HCT116 (cell line): ENCODE data around the gene TYRP1. TPM values are rescaled to one million over a fixed set of nuclear protein-coding genes. Genes with fewer than 3 reads are reported as not detected.

Source experiments
- ATAC-seq: fragments of 200-7000 bp; cut with Tn5 transposase; 2 replicates; pipeline ENCODE4 v1.9.1; 2020; ENCODE audit warnings: mild to moderate bottlenecking, moderate library complexity
- BruUV-seq: library from RNA; stranded (reverse); fragments of 400-500 nt; replicated peaks from 2 replicates; lab custom pipeline; 2021; lab: Mats Ljungman, UMichigan
- CTCF ChIA-PET: fragments of 300-600 bp; sonication (Branson Sonifier 250); formaldehyde crosslinking; loops from one replicate; lab custom pipeline; 2021; ENCODE audit warnings: antibody characterized with exemption; lab: Charles Lee
- POLR2A ChIA-PET: fragments of 300-600, 350-600 bp; sonication (Branson Sonifier 250); formaldehyde crosslinking; loops from one replicate; lab custom pipeline; 2021; ENCODE audit warnings: antibody characterized with exemption; lab: Charles Lee
- RAD21 ChIA-PET, 2 experiments: fragments of 300-600 bp; sonication (Branson Sonifier 250); formaldehyde crosslinking; loops; one replicate each; lab custom pipeline; 2023; ENCODE audit warnings: low total read pairs in 2 of 2; ENCODE audit not compliant: uncharacterized antibody in 2 of 2, unreplicated experiment in 2 of 2, low non-redundant PET in 1 of 2; lab: Charles Lee
- DNase-seq: peaks from one replicate; pipeline ENCODE4 v3.0.0-alpha.2; 2010; ENCODE audit warnings: low read depth, low spot score
- H2AFZ ChIP-seq: fragments of 200-600 bp; shearing (Covaris generic), sonication (generic); 2 replicates; pipeline ENCODE4 v1.6.1; 2017; ENCODE audit warnings: low read depth, mixed run types, mixed read lengths, antibody characterized with exemption, low read length; ENCODE audit not compliant: poor library complexity, severe bottlenecking
- H3K27ac ChIP-seq: 2 replicates; pipeline ENCODE4 v1.5.1; 2012; ENCODE audit warnings: low read depth, low read length
- H3K27me3 ChIP-seq: fragments of 200-600 bp; sonication (generic); 2 replicates; pipeline ENCODE4 v1.6.1; 2016; ENCODE audit warnings: mixed run types, low read length, mixed read lengths; ENCODE audit not compliant: insufficient read depth
- H3K36me3 ChIP-seq, 2 experiments: fragments of 200-500 bp in 1 of 2; fragments of 200-600 bp in 1 of 2; sonication (Bioruptor generic) in 1 of 2; sonication (generic) in 1 of 2; 2 replicates each; pipeline versions ENCODE4 v1.5.1 to v1.6.1; 2014 to 2016; ENCODE audit warnings: low read length in 2 of 2, inconsistent platforms in 1 of 2, mixed read lengths in 1 of 2, mixed run types in 1 of 2; ENCODE audit not compliant: insufficient read depth in 2 of 2, control insufficient read depth in 1 of 2
- H3K4me1 ChIP-seq, 2 experiments: fragments of 200-600 bp in 1 of 2; sonication (generic) in 1 of 2; 2 replicates each; pipeline versions ENCODE4 v1.5.1 to v1.6.1; 2012 to 2017; ENCODE audit warnings: low read length in 2 of 2, inconsistent platforms in 1 of 2, mild to moderate bottlenecking in 1 of 2, mixed read lengths in 1 of 2, mixed run types in 1 of 2, moderate library complexity in 1 of 2; ENCODE audit not compliant: insufficient read depth in 2 of 2, control insufficient read depth in 1 of 2
- H3K4me2 ChIP-seq: fragments of 200-600 bp; sonication (generic); 2 replicates; pipeline ENCODE4 v1.6.1; 2017; ENCODE audit warnings: mixed run types, low read length, mixed read lengths
- H3K4me3 ChIP-seq, 2 experiments: fragments of 200-600 bp in 1 of 2; sonication (generic) in 1 of 2; replicated peaks in 1 of 2; 2 replicates each; pipeline ENCODE4 v1.5.1; 2011 to 2016; ENCODE audit warnings: low read length in 2 of 2, control low read depth in 1 of 2, low read depth in 1 of 2, mild to moderate bottlenecking in 1 of 2, mixed read lengths in 1 of 2, mixed run types in 1 of 2
- H3K79me2 ChIP-seq: fragments of 200-600 bp; sonication (generic); 2 replicates; pipeline ENCODE4 v1.6.1; 2017; ENCODE audit warnings: mild to moderate bottlenecking, mixed run types, low read length, moderate library complexity, mixed read lengths; ENCODE audit not compliant: insufficient read depth
- H3K9ac ChIP-seq: fragments of 200-600 bp; sonication (generic); 2 replicates; pipeline ENCODE4 v1.6.1; 2016; ENCODE audit warnings: low read length, mixed read lengths
- H3K9me2 ChIP-seq: fragments of 200-600 bp; sonication (generic), shearing (Covaris generic); 2 replicates; pipeline ENCODE4 v1.6.1; 2017; ENCODE audit warnings: mixed run types, mild to moderate bottlenecking, moderate library complexity; ENCODE audit not compliant: insufficient read depth
- H3K9me3 ChIP-seq, 2 experiments: fragments of 200-500 bp in 1 of 2; fragments of 200-600 bp in 1 of 2; sonication (Bioruptor generic) in 1 of 2; sonication (generic) in 1 of 2; 2 replicates each; pipeline ENCODE4 v1.6.1; 2014 to 2017; ENCODE audit warnings: low read length in 2 of 2, mixed read lengths in 2 of 2, inconsistent platforms in 1 of 2, low read depth in 1 of 2, mild to moderate bottlenecking in 1 of 2, mixed run types in 1 of 2, moderate library complexity in 1 of 2; ENCODE audit not compliant: control insufficient read depth in 1 of 2, insufficient read depth in 1 of 2
- H4K20me1 ChIP-seq: fragments of 200-600 bp; sonication (generic), shearing (Covaris generic); 2 replicates; pipeline ENCODE4 v1.6.1; 2017; ENCODE audit warnings: mixed run types, mild to moderate bottlenecking, moderate library complexity; ENCODE audit not compliant: insufficient read depth
- CEBPB ChIP-seq: IDR thresholded peaks from 2 replicates; pipeline ENCODE4 v1.6.1; 2012; ENCODE audit warnings: low read depth
- EGR1 ChIP-seq: IDR thresholded peaks from 2 replicates; pipeline ENCODE4 v1.6.1; 2012; ENCODE audit warnings: low read depth
- ELF1 ChIP-seq: IDR thresholded peaks from 2 replicates; pipeline ENCODE4 v1.6.1; 2012; ENCODE audit warnings: low read depth, borderline replicate concordance
- JUND ChIP-seq: IDR thresholded peaks from 2 replicates; pipeline ENCODE4 v1.6.1; 2012
- RAD21 ChIP-seq: IDR thresholded peaks from 2 replicates; pipeline ENCODE4 v1.6.1; 2012; ENCODE audit warnings: low read depth, mild to moderate bottlenecking
- ZFX ChIP-seq: fragments of 450-650 bp; IDR thresholded peaks from 2 replicates; pipeline ENCODE4 v1.6.1; 2017
- intact Hi-C: fragments of 100-400 bp; cut with micrococcal nuclease; formaldehyde crosslinking; loops from 2 replicates; pipeline ENCODE4 v1.10.0; 2022
- total RNA-seq: library from RNA; stranded (reverse); gene quantifications from one replicate; pipeline ENCODE4 v1.2.1, GENCODE V29; 2021; ENCODE audit not compliant: unreplicated experiment
- TF ChIP-seq, protein P1 (sequence below): IDR thresholded peaks from 2 replicates; pipeline ENCODE4 v1.6.1; 2012; ENCODE audit warnings: low read depth

Gene TYRP1
- total RNA-seq, 1 experiment from 2014 or later = not detected

DNA sequence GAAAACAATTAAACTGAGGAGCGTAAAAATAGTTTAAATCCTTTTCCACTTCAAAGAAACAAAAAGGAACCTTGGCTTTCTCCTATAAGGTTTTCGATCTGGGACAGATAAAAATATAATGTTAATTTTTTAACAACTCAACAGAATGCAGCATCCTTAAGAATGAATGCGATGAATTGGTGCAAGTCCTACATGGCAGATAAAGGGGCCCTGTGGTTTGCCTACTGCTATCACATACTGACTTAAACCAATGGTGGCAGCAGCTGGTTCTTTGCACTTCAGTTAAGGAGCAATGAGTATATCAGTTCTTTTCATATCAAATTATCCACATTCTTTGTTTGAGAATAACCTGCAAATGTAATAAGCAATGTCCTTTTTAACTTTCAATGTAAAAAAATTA is 12.4 kb upstream of the TYRP1 start:
- no peak for DNase-seq
- no peaks in the 10 kb centered on the region; the same call in 1 of the 2 replicates for H3K27me3 ChIP-seq
- H3K9ac ChIP-seq = no peak overlapping the region
- POLR2A ChIA-PET = no interaction called here
- H3K79me2 ChIP-seq = no peaks in the 10 kb centered on the region
- BruUV-seq = no TSS peak
- H3K9me3 ChIP-seq = no peaks in the 10 kb centered on the region
- no peak for TF ChIP-seq CEBPB
- no peak for TF ChIP-seq ELF1
- no peak for TF ChIP-seq EGR1
- TF ChIP-seq ZFX = no peak
- no peak for TF ChIP-seq JUND
- TF ChIP-seq RAD21 = no peak
- CTCF ChIA-PET = no interaction called here
- ATAC-seq = no peak
- RAD21 ChIA-PET = no interaction called here
- no peak overlapping the region for H3K4me2 ChIP-seq
- no peaks in the 10 kb centered on the region for H3K36me3 ChIP-seq
- H3K4me1 ChIP-seq = no peaks in the 10 kb centered on the region
- H4K20me1 ChIP-seq = no peaks in the 10 kb centered on the region
- no peak overlapping the region for H3K27ac ChIP-seq
- H3K9me2 ChIP-seq = no peaks in the 10 kb centered on the region
- no peak overlapping the region for H3K4me3 ChIP-seq
- intact Hi-C loops = no loop called here
- H2AFZ ChIP-seq = no peak overlapping the region

DNA sequence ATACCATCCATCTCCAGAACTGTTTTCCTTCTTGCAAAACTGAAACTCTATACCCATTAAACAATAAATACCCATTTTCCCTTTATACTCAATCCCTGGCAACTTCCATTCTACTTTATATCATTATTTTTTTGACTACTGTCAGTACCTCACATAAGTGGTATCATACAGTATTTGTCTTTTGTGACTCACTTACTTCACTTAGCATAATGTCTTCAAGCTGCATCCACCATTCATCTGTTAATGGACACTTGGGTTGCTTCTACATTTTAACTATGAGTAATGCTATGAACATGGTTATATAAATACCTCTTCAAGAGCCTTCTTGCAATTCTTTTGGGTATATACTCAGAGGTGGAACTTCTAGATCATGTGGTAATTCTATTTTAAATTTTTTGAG is 11.6 kb upstream of the TYRP1 start:
- H3K9ac ChIP-seq = no peak overlapping the region
- no peak overlapping the region for H3K27ac ChIP-seq
- no peaks in the 10 kb centered on the region; the same call in 1 of the 2 replicates for H3K27me3 ChIP-seq
- ATAC-seq = no peak
- no peaks in the 10 kb centered on the region for H3K79me2 ChIP-seq
- CTCF ChIA-PET = no interaction called here
- RAD21 ChIA-PET = no interaction called here
- intact Hi-C loops = no loop called here
- H3K4me1 ChIP-seq = no peaks in the 10 kb centered on the region
- TF ChIP-seq, protein P1, sequence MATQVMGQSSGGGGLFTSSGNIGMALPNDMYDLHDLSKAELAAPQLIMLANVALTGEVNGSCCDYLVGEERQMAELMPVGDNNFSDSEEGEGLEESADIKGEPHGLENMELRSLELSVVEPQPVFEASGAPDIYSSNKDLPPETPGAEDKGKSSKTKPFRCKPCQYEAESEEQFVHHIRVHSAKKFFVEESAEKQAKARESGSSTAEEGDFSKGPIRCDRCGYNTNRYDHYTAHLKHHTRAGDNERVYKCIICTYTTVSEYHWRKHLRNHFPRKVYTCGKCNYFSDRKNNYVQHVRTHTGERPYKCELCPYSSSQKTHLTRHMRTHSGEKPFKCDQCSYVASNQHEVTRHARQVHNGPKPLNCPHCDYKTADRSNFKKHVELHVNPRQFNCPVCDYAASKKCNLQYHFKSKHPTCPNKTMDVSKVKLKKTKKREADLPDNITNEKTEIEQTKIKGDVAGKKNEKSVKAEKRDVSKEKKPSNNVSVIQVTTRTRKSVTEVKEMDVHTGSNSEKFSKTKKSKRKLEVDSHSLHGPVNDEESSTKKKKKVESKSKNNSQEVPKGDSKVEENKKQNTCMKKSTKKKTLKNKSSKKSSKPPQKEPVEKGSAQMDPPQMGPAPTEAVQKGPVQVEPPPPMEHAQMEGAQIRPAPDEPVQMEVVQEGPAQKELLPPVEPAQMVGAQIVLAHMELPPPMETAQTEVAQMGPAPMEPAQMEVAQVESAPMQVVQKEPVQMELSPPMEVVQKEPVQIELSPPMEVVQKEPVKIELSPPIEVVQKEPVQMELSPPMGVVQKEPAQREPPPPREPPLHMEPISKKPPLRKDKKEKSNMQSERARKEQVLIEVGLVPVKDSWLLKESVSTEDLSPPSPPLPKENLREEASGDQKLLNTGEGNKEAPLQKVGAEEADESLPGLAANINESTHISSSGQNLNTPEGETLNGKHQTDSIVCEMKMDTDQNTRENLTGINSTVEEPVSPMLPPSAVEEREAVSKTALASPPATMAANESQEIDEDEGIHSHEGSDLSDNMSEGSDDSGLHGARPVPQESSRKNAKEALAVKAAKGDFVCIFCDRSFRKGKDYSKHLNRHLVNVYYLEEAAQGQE = no peak
- no peak overlapping the region for H2AFZ ChIP-seq
- no peak for DNase-seq
- H3K9me3 ChIP-seq = no peaks in the 10 kb centered on the region
- no peak overlapping the region for H3K4me3 ChIP-seq
- no peak overlapping the region for H3K4me2 ChIP-seq
- BruUV-seq = no TSS peak
- no peaks in the 10 kb centered on the region for H3K9me2 ChIP-seq
- H4K20me1 ChIP-seq = no peaks in the 10 kb centered on the region
- POLR2A ChIA-PET = no interaction called here
- no peaks in the 10 kb centered on the region for H3K36me3 ChIP-seq
